Measurements from ENCODE around the gene NAV2.

- no peak for TF ChIP-seq CTCF (IDR thresholded peaks at IDR 0.05)
- TF ChIP-seq POLR2A (IDR thresholded peaks at IDR 0.05), result no peak
These were observed 21.5 kb downstream of the NAV2 start for GRCh38 chr11:19734171-19734570.
